Measurements from ENCODE around the gene HGS. TPM values are rescaled to one million over a fixed set of nuclear protein-coding genes. Genes with fewer than 3 reads are reported as not detected.

The HGS gene
- total and polyA plus RNA-seq, 2 of the 13 experiments (the other 11 are each of a cell fraction or from before 2014, with no cell fraction given) = 73.3 to 78.1 TPM

DNA sequence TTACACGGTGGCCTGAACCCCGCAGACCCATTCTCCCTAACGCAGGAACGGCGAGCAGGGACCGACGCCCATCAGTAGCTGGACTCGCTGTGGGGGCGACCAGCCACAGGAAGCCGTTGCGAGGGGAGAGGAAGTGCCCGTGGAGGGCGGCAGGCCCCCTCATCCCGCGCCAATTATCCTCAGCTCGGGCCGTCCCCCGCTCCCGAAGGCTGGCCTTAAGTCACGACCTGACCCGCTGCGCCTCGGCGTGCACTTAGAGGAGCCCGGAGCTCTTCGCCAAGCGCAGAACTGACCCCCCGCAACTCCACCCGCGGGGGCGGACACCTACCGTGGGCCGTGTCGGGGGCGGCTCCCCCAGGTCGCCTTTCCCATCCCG lies 615 bp upstream of the HGS start (continued):
- TF ChIP-seq FOXA1 (IDR thresholded peaks at IDR 0.05) = no peak
- no peak for TF ChIP-seq FOXA1 (CRISPR knock-in tag; IDR thresholded peaks at IDR 0.05)
- TF ChIP-seq FOXO1 (CRISPR knock-in tag; IDR thresholded peaks at IDR 0.05) = no peak
- no peak for TF ChIP-seq ERF (CRISPR knock-in tag; IDR thresholded peaks at IDR 0.05)
- no peak; the same call in 1 of the 2 replicates for TF ChIP-seq DNMT1 (CRISPR knock-in tag; IDR thresholded peaks at IDR 0.05)
- TF ChIP-seq IKZF1 (IDR thresholded peaks at IDR 0.05) = no peak
- TF ChIP-seq, protein P1, sequence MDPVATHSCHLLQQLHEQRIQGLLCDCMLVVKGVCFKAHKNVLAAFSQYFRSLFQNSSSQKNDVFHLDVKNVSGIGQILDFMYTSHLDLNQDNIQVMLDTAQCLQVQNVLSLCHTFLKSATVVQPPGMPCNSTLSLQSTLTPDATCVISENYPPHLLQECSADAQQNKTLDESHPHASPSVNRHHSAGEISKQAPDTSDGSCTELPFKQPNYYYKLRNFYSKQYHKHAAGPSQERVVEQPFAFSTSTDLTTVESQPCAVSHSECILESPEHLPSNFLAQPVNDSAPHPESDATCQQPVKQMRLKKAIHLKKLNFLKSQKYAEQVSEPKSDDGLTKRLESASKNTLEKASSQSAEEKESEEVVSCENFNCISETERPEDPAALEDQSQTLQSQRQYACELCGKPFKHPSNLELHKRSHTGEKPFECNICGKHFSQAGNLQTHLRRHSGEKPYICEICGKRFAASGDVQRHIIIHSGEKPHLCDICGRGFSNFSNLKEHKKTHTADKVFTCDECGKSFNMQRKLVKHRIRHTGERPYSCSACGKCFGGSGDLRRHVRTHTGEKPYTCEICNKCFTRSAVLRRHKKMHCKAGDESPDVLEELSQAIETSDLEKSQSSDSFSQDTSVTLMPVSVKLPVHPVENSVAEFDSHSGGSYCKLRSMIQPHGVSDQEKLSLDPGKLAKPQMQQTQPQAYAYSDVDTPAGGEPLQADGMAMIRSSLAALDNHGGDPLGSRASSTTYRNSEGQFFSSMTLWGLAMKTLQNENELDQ (CRISPR knock-in tag; IDR thresholded peaks at IDR 0.05; ENCODE audit: borderline replicate concordance) = no peak
- TF ChIP-seq ZNF747 (CRISPR knock-in tag; IDR thresholded peaks at IDR 0.05; ENCODE audit: borderline replicate concordance) = peak; percentile 3; the same call in 1 of the 2 replicates
- TF ChIP-seq MATR3 (CRISPR knock-in tag; IDR thresholded peaks at IDR 0.05) = no peak
- TF ChIP-seq HOXA9 (CRISPR knock-in tag; IDR thresholded peaks at IDR 0.05; ENCODE audit: borderline replicate concordance) = 0 out of 2 replicates have a peak, but pooled peaks have one; percentile 3
- TF ChIP-seq ZBTB7A (CRISPR knock-in tag; IDR thresholded peaks at IDR 0.05) = peak; percentile 31; the same call in 1 of the 2 replicates
- TF ChIP-seq, protein P2, sequence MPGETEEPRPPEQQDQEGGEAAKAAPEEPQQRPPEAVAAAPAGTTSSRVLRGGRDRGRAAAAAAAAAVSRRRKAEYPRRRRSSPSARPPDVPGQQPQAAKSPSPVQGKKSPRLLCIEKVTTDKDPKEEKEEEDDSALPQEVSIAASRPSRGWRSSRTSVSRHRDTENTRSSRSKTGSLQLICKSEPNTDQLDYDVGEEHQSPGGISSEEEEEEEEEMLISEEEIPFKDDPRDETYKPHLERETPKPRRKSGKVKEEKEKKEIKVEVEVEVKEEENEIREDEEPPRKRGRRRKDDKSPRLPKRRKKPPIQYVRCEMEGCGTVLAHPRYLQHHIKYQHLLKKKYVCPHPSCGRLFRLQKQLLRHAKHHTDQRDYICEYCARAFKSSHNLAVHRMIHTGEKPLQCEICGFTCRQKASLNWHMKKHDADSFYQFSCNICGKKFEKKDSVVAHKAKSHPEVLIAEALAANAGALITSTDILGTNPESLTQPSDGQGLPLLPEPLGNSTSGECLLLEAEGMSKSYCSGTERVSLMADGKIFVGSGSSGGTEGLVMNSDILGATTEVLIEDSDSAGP (CRISPR knock-in tag; IDR thresholded peaks at IDR 0.05; ENCODE audit: borderline replicate concordance) = 0 out of 2 replicates have a peak, but pooled peaks have one; percentile 46
- TF ChIP-seq, protein P3, sequence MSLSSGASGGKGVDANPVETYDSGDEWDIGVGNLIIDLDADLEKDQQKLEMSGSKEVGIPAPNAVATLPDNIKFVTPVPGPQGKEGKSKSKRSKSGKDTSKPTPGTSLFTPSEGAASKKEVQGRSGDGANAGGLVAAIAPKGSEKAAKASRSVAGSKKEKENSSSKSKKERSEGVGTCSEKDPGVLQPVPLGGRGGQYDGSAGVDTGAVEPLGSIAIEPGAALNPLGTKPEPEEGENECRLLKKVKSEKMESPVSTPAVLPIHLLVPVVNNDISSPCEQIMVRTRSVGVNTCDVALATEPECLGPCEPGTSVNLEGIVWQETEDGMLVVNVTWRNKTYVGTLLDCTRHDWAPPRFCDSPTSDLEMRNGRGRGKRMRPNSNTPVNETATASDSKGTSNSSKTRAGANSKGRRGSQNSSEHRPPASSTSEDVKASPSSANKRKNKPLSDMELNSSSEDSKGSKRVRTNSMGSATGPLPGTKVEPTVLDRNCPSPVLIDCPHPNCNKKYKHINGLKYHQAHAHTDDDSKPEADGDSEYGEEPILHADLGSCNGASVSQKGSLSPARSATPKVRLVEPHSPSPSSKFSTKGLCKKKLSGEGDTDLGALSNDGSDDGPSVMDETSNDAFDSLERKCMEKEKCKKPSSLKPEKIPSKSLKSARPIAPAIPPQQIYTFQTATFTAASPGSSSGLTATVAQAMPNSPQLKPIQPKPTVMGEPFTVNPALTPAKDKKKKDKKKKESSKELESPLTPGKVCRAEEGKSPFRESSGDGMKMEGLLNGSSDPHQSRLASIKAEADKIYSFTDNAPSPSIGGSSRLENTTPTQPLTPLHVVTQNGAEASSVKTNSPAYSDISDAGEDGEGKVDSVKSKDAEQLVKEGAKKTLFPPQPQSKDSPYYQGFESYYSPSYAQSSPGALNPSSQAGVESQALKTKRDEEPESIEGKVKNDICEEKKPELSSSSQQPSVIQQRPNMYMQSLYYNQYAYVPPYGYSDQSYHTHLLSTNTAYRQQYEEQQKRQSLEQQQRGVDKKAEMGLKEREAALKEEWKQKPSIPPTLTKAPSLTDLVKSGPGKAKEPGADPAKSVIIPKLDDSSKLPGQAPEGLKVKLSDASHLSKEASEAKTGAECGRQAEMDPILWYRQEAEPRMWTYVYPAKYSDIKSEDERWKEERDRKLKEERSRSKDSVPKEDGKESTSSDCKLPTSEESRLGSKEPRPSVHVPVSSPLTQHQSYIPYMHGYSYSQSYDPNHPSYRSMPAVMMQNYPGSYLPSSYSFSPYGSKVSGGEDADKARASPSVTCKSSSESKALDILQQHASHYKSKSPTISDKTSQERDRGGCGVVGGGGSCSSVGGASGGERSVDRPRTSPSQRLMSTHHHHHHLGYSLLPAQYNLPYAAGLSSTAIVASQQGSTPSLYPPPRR (CRISPR knock-in tag; IDR thresholded peaks at IDR 0.05; ENCODE audit: borderline replicate concordance) = peak; percentile 17; the same call in 1 of the 2 replicates
- TF ChIP-seq ZNF138 (CRISPR knock-in tag; IDR thresholded peaks at IDR 0.05; ENCODE audit: low read depth) = 0 out of 2 replicates have a peak, but pooled peaks have one; percentile 5
- 0 out of 2 replicates have a peak, but pooled peaks have one; percentile 84 for TF ChIP-seq ZNF567 (CRISPR knock-in tag; IDR thresholded peaks at IDR 0.05; ENCODE audit: borderline replicate concordance)
- TF ChIP-seq, protein P4, sequence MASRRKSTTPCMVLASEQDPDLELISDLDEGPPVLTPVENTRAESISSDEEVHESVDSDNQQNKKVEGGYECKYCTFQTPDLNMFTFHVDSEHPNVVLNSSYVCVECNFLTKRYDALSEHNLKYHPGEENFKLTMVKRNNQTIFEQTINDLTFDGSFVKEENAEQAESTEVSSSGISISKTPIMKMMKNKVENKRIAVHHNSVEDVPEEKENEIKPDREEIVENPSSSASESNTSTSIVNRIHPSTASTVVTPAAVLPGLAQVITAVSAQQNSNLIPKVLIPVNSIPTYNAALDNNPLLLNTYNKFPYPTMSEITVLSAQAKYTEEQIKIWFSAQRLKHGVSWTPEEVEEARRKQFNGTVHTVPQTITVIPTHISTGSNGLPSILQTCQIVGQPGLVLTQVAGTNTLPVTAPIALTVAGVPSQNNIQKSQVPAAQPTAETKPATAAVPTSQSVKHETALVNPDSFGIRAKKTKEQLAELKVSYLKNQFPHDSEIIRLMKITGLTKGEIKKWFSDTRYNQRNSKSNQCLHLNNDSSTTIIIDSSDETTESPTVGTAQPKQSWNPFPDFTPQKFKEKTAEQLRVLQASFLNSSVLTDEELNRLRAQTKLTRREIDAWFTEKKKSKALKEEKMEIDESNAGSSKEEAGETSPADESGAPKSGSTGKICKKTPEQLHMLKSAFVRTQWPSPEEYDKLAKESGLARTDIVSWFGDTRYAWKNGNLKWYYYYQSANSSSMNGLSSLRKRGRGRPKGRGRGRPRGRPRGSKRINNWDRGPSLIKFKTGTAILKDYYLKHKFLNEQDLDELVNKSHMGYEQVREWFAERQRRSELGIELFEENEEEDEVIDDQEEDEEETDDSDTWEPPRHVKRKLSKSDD (CRISPR knock-in tag; IDR thresholded peaks at IDR 0.05; ENCODE audit: low read depth) = peak; percentile 23; the same call in 1 of the 2 replicates
- TF ChIP-seq ZNF83 (CRISPR knock-in tag; IDR thresholded peaks at IDR 0.05; ENCODE audit: borderline replicate concordance) = 0 out of 2 replicates have a peak, but pooled peaks have one; percentile 35
- peak; percentile 27; the same call in 1 of the 2 replicates for TF ChIP-seq NAIF1 (CRISPR knock-in tag; IDR thresholded peaks at IDR 0.05; ENCODE audit: borderline replicate concordance)
